ENCODE data around the gene KRT80.

KRT80 gene

GRCh38 chr12:52183544-52183910, 8.3 kb downstream of the KRT80 start:
- FAIRE-seq: no peak
- no peak for DNase-seq (ENCODE audit: insufficient read length, low spot score)

DNA sequence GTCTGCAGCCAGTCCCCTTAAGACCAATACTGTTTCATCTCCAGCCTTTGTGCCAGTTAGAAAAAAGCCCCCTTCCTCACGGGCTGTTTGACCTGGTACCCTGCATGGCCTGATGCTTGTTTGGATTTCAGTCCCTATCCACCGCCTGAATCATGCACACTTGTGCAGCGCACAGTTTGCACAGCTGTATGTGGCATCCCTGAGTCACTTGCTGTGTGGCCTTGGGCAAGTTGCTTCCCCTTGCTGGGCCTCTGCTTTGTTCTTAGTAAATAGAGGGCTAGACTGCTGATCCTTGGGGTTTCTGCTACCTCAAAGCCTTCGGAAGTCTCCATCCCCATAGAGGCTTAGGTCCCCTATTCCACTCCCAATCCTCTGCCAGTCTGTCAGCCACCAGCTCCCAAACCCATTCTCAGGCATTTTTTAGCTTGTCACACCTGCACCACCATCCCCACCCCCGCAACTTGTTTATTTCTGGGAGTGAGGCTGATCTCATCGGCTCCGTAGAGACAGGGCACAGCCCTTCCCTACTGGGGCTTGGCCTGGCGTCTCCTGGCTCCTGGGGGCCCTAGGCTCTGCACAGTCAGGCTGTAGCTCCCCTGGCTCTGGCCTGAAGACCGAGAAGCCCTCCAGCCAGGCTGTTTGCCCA, 8.8 kb downstream of the KRT80 start:
- DNase-seq (ENCODE audit: insufficient read length, low spot score): no peak
- FAIRE-seq: no peak

DNA sequence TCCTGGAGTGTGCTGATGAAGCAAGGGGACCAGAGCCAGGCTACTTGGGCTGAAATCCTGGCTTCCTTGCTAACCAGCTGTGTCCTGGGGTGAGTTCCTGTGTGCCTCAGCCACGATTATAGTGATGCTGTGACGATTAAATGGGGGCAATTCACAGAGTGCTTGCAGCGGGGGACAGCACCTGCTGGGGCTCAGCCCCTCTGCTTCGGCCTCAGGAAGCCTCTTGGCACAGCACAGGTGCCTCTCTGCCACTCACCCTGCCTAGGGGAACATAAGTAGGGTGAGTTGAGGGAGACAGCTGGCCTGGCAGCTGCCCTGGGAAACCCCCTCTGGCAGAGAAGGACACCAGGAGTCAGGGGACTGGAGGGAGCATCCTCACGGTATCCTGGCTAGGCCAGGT, 9.4 kb downstream of the KRT80 start:
- no peak for DNase-seq (ENCODE audit: insufficient read length, low spot score)
- no peak for FAIRE-seq

GRCh38 chr12:52181746-52182145, 10.1 kb downstream of the KRT80 start:
- DNase-seq (ENCODE audit: insufficient read length, low spot score): peak; percentile 87
- peak; percentile 83 for FAIRE-seq

GRCh38 chr12:52180971-52181628, 10.7 kb downstream of the KRT80 start:
- FAIRE-seq: peak; percentile 60
- DNase-seq (ENCODE audit: insufficient read length, low spot score): no peak

- DNase-seq (ENCODE audit: insufficient read length, low spot score) (no peak), FAIRE-seq (no peak)
These were observed 12.3 kb downstream of the KRT80 start for GRCh38 chr12:52179396-52179973.

GRCh38 chr12:52178984-52179383, 12.8 kb downstream of the KRT80 start:
- FAIRE-seq: no peak
- DNase-seq (ENCODE audit: insufficient read length, low spot score): no peak

DNA sequence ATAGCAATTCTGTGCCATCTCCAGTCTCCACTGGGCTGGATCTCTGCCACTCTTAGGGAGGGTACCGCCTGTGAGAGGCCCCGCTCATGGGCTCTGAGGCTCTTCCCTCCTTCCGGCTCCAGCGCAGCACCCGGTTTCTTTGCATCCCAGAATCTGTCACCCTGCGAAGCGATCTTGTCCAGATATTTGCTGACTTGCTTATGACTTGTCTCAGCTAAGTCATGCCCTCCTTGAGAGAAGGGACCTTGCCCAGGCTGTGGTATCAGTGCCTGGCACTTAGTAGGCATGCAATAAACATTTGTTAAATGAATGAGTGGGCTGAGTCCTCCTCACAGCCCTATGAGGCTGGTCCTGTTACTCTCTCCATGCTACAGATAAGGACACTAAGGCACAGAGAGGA, 13.4 kb downstream of the KRT80 start:
- FAIRE-seq: no peak
- DNase-seq (ENCODE audit: insufficient read length, low spot score): no peak

- DNase-seq (ENCODE audit: insufficient read length, low spot score) (no peak), FAIRE-seq (peak; percentile 33)
These were observed 16.2 kb downstream of the KRT80 start for GRCh38 chr12:52175371-52176350.

DNA sequence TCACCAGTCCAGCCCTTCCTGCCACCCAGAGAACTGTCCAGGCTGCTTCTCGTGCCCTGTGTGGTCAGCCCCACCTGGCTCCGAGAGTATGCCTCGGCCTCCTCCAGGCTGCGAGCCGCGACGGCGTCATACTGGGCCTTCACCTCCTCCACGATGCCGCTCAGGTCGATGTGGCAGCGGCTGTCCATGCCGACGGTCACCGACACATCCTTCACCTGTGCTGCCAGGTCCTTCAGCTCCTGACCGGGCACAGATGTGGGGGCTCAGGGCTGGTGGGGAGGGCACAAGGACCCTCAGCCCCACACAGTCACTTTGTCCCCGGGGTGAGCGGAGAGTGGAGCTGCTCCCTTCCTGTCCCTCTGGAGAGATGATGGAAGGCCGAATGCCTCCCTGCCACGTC, 18.3 kb downstream of the KRT80 start:
- FAIRE-seq (peak; percentile 20), DNase-seq (ENCODE audit: insufficient read length, low spot score) (no peak)

DNA sequence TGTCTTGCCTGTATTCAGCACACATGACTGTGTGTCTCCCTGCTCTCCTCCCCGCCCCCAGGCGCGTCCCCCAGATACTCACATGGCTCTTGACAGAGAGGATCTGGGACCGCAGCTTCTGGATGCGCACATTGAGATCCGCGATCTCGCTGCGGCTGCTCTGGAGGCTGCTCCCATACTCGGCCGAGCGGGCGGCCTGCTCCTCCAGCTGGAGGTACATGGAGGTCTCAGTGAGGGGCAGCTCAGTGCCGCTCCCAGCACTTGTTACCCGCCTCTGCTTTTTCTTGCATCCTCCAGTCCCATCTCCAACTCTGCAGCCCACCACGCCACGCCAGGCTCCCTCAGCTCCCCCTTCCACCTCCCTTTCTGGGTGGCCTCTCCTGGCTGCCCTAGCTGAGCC, 18.9 kb downstream of the KRT80 start:
- FAIRE-seq: no peak
- no peak for DNase-seq (ENCODE audit: insufficient read length, low spot score)

GRCh38 chr12:52171950-52172512, 19.8 kb downstream of the KRT80 start:
- FAIRE-seq: peak; percentile 81
- no peak for DNase-seq (ENCODE audit: insufficient read length, low spot score)

DNA sequence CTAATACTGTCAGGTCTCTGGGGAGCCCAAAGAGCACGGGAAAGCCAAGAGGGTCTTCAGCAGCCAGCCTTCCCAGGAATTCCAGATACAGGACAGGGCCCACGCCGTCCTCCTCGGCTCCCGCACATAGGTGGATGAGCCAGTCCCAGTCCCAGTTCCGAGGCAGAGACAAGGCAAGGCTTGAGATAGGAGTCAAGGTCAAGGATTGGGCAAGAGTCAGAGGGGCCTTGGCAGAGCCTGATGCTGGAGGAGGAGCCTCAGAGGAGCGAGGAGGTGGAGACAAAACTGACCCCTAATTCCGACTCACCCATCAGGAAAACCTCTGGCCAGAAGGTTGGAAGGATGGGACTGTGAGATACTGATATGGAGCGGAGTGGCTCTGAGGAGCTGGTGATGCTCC, 21.0 kb downstream of the KRT80 start:
- FAIRE-seq (no peak), DNase-seq (ENCODE audit: insufficient read length, low spot score) (no peak)

DNA sequence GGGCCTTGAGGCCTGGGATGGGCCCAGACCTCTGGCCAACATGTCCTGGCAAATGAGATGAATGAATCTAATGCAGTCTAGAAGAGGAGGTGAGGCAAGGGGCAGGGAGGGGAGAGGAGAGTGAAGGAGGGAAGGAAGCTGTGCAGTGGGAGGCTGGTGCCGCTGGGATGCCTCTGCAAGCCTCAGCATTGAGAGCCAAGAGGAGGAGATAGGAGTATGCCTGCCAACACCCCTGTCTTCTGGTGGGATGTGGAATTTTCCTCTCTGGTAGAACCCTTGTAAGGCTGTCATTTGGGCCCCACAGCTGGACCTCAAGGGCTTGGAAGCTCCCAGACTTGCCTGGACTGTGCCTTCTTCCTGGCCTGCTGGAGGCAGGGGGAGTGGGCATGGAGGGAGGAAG, 21.9 kb downstream of the KRT80 start:
- DNase-seq (ENCODE audit: insufficient read length, low spot score) (no peak), FAIRE-seq (no peak)

GRCh38 chr12:52168019-52168717, 23.6 kb downstream of the KRT80 start:
- no peak for DNase-seq (ENCODE audit: insufficient read length, low spot score)
- no peak for FAIRE-seq

- DNase-seq (ENCODE audit: insufficient read length, low spot score): no peak
- FAIRE-seq: no peak
These were observed 24.3 kb downstream of the KRT80 start for GRCh38 chr12:52167526-52167925.

GRCh38 chr12:52166672-52167071, 25.1 kb downstream of the KRT80 start:
- FAIRE-seq: no peak
- DNase-seq (ENCODE audit: insufficient read length, low spot score): no peak

GRCh38 chr12:52165096-52165855, 26.5 kb downstream of the KRT80 start:
- no peak for DNase-seq (ENCODE audit: insufficient read length, low spot score)
- no peak for FAIRE-seq

- no peak for FAIRE-seq
These were observed 27.2 kb downstream of the KRT80 start for GRCh38 chr12:52164624-52165023.

DNA sequence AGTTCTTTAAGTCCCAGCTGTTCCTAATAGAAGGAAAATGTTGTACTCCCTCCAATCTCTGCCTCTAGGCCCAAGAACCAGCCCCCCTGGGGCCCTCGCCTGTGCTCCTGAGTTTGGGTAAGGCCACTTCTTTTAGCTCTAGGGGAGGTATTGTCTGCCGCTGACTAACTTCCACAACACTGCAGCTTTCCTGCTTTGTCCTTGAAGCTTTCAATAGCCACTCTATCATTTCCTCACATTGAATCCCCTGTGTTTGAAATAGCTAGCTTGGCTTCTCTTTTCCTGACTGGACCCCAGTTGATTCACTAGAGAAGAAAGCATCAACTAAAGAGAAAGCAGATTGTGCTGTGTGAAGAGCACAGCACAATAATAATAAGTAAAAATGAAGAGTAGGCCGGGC, 28.8 kb downstream of the KRT80 start:
- FAIRE-seq: no peak
- no peak for DNase-seq (ENCODE audit: insufficient read length, low spot score)

More at GRCh38 chr12:52164624-52165023, 27.2 kb downstream of the KRT80 start:
- no peak for DNase-seq (ENCODE audit: insufficient read length, low spot score)

All from HTR-8/SVneo (cell line).